GM12865 (cell line): ENCODE results near the gene BTN2A1.
A peak's percentile ranks its signal among the peaks of the same experiment; 100 is the strongest.

Source experiments
- DNase-seq: peaks from one replicate; pipeline ENCODE4 v3.0.0; 2010; ENCODE audit warnings: low read depth
- H3K4me3 ChIP-seq: 2 replicates; pipeline ENCODE4 v1.5.1; 2011; ENCODE audit warnings: mild to moderate bottlenecking, low read depth, low read length, control low read depth
- TF ChIP-seq, protein P1 (sequence below): IDR thresholded peaks from 2 replicates; pipeline ENCODE4 v1.5.1; 2011; ENCODE audit warnings: low read length, control low read depth, low read depth, inconsistent platforms; ENCODE audit not compliant: insufficient read depth; ENCODE audit errors: missing control alignments

BTN2A1 gene

GRCh38 chr6:26457806-26458688 lies at the start of gene BTN2A1:
BTN2A1 (plus strand) TSS chr6:26457955; CDS start chr6:26458637, 682 bp downstream.
- peak; percentile 90 for DNase-seq
- TF ChIP-seq, protein P1, sequence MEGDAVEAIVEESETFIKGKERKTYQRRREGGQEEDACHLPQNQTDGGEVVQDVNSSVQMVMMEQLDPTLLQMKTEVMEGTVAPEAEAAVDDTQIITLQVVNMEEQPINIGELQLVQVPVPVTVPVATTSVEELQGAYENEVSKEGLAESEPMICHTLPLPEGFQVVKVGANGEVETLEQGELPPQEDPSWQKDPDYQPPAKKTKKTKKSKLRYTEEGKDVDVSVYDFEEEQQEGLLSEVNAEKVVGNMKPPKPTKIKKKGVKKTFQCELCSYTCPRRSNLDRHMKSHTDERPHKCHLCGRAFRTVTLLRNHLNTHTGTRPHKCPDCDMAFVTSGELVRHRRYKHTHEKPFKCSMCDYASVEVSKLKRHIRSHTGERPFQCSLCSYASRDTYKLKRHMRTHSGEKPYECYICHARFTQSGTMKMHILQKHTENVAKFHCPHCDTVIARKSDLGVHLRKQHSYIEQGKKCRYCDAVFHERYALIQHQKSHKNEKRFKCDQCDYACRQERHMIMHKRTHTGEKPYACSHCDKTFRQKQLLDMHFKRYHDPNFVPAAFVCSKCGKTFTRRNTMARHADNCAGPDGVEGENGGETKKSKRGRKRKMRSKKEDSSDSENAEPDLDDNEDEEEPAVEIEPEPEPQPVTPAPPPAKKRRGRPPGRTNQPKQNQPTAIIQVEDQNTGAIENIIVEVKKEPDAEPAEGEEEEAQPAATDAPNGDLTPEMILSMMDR = no peak
- peak within 1 kb of the TSS; percentile 100 for H3K4me3 ChIP-seq

DNA sequence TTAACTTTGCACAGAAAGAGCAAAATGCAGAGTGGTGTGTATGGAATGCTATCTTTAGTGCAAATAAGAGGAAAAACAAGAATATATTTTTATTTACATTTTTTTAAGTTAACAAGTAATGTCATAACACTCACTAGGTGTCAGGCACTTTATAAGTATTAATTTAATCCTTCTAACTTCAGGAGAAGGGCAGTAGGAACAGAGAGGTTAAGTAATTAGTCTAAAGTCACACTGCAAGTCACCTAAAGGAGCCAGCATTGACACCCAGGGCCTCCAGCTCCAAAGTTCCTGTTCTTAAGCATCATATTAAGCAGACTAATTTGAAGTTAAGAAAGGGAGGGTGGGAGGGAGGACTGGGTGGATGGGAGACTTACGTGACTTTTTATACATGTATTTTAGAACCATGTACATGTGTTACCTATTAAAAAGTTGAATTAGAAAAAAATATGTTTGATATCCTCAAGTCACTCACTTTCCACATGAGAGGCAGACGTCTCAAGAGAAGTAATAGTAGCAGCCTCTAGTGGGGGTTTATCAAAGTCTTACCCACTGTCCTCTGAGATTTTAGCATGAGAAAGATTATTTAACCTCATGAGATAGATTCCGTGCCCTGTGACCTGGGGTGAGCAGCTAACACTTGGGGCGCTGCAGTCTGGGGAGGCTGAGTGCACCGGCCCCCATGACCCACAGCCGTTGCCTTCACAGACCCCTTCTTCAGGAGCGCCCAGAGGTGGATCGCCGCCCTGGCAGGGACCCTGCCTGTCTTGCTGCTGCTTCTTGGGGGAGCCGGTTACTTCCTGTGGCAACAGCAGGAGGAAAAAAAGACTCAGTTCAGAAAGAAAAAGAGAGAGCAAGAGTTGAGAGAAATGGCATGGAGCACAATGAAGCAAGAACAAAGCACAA lies 48.7 kb upstream of the BTN2A1 start:
- no peak overlapping the region for H3K4me3 ChIP-seq
- no peak for DNase-seq
- TF ChIP-seq, protein P1 = no peak

DNA sequence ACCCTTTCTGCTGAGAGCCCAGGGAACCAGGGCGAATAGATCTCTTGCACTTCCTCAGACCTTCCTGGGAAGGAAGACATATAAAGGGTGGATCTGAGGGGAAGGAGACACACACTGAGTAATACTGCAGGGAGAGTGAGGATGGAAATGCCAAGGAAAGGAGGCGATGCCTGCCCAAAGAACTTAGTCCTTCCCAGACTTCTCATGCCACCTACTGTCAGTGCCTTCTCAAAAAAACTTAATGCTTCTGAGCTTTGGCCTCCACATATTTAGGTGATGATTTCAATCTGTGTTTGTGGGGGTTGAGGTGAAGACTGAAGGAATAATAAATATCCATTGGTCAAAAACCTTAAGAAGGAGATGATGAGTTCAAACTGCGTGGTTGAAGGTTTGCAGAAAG lies 46.0 kb upstream of the BTN2A1 start:
- DNase-seq = no peak
- TF ChIP-seq, protein P1 = no peak

GRCh38 chr6:26412228-26412627 lies 45.5 kb upstream of the BTN2A1 start:
- TF ChIP-seq, protein P1 = no peak
- no peak for DNase-seq

More for the DNA sequence above, 46.0 kb upstream of the BTN2A1 start:
- H3K4me3 ChIP-seq = no peak overlapping the region

GRCh38 chr6:26412954-26413353 lies 44.8 kb upstream of the BTN2A1 start:
- TF ChIP-seq, protein P1 = no peak
- H3K4me3 ChIP-seq = no peak overlapping the region
- DNase-seq = no peak

More at GRCh38 chr6:26412228-26412627, 45.5 kb upstream of the BTN2A1 start:
- H3K4me3 ChIP-seq = no peak overlapping the region

DNA sequence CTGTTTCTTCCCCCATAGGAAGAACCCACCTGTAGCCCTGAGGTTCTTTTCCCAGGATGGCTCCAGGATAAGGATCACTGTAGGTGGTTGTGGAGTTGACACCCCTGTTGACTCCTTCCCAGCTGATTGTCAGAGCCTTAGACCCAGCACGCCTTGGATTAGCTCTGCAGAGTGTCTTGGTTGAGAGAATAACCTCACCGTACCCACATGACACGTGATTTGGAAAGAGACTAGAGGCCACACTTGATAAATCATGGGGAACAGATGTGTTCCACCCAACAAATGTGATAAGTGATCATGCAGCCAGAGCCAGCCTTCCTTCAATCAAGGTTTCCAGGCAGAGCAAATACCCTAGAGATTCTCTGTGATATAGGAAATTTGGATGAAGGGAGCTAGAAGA lies 43.5 kb upstream of the BTN2A1 start:
- H3K4me3 ChIP-seq = no peak overlapping the region
- no peak for DNase-seq
- TF ChIP-seq, protein P1 = no peak
